Activated CD4-positive, alpha-beta T cell treated with anti-CD3 and anti-CD28 coated beads, Interleukin-2, amount 10 ng/mL, durations not matched to agents 24 days and 14 days (primary cell): ENCODE measurements around the gene BTBD9. TPM values are rescaled to one million over a fixed set of nuclear protein-coding genes. Genes with fewer than 3 reads are reported as not detected.

ENCODE experiments used
- DNase-seq: peaks from one replicate; pipeline ENCODE4 v3.0.0; 2022
- H3K27ac Mint-ChIP-seq: one replicate; pipeline ENCODE4 v1.8.0; 2022; ENCODE audit warnings: mild to moderate bottlenecking, mixed read lengths
- H3K27me3 Mint-ChIP-seq: one replicate; pipeline ENCODE4 v1.8.0; 2022; ENCODE audit warnings: mixed read lengths
- H3K36me3 Mint-ChIP-seq: one replicate; pipeline ENCODE4 v1.8.0; 2022; ENCODE audit warnings: low read depth, mild to moderate bottlenecking, mixed read lengths
- H3K4me1 Mint-ChIP-seq: one replicate; pipeline ENCODE4 v1.8.0; 2021; ENCODE audit warnings: mixed read lengths
- H3K4me3 Mint-ChIP-seq: one replicate; pipeline ENCODE4 v1.8.0; 2022; ENCODE audit warnings: mild to moderate bottlenecking, moderate library complexity, mixed read lengths
- H3K9me3 Mint-ChIP-seq: one replicate; pipeline ENCODE4 v1.8.0; 2021; ENCODE audit warnings: mixed read lengths
- intact Hi-C: fragments of 100-400 bp; cut with micrococcal nuclease; formaldehyde crosslinking; loops from one replicate; pipeline ENCODE4 v1.15.1; 2023
- total RNA-seq: library from RNA; stranded (reverse); gene quantifications from 2 replicates; pipeline ENCODE4 v1.2.3, GENCODE V29; 2022

Gene BTBD9
- total RNA-seq, 1 donor from 2014 or later, result 12.4 TPM

GRCh38 chr6:38497546-38497945, 142.2 kb downstream of the BTBD9 start:
- intact Hi-C loops, result loop anchor here (10.0 kb wide), 1 partner anchor 463 kb away; no protein-coding TSS in a partner anchor
- H3K9me3 Mint-ChIP-seq, result no peaks in the 10 kb centered on the region
- DNase-seq, result no peak
- no peaks in the 10 kb centered on the region for H3K27me3 Mint-ChIP-seq
- H3K36me3 Mint-ChIP-seq, result no peaks in the 10 kb centered on the region
- H3K4me3 Mint-ChIP-seq, result no peak overlapping the region
- H3K27ac Mint-ChIP-seq, result no peak overlapping the region
- peaks cover 3% of the 10 kb centered on the region for H3K4me1 Mint-ChIP-seq

GRCh38 chr6:38495922-38496635, 143.7 kb downstream of the BTBD9 start:
- no peak overlapping the region for H3K4me3 Mint-ChIP-seq
- H3K27me3 Mint-ChIP-seq, result no peaks in the 10 kb centered on the region
- no peaks in the 10 kb centered on the region for H3K36me3 Mint-ChIP-seq
- no peaks in the 10 kb centered on the region for H3K9me3 Mint-ChIP-seq
- intact Hi-C loops, result loop anchor here (10.0 kb wide), 1 partner anchor 461 kb away; no protein-coding TSS in a partner anchor
- H3K4me1 Mint-ChIP-seq, result peaks cover 3% of the 10 kb centered on the region
- H3K27ac Mint-ChIP-seq, result no peak overlapping the region
- no peak for DNase-seq

GRCh38 chr6:38495518-38495917, 144.2 kb downstream of the BTBD9 start:
- no peak for DNase-seq
- no peaks in the 10 kb centered on the region for H3K36me3 Mint-ChIP-seq
- no peaks in the 10 kb centered on the region for H3K27me3 Mint-ChIP-seq
- no peak overlapping the region for H3K4me3 Mint-ChIP-seq
- peaks cover 4% of the 10 kb centered on the region for H3K4me1 Mint-ChIP-seq
- H3K9me3 Mint-ChIP-seq, result no peaks in the 10 kb centered on the region
- no peak overlapping the region for H3K27ac Mint-ChIP-seq
- intact Hi-C loops, result loop anchor here (10.0 kb wide), 1 partner anchor 461 kb away; no protein-coding TSS in a partner anchor

GRCh38 chr6:38493931-38494547, 145.7 kb downstream of the BTBD9 start:
- Mint-ChIP-seq H3K4me1 (peaks cover 4% of the 10 kb centered on the region), H3K36me3 (no peaks in the 10 kb centered on the region), H3K4me3 (no peak overlapping the region), H3K27me3 (no peaks in the 10 kb centered on the region), H3K27ac (no peak overlapping the region), H3K9me3 (no peaks in the 10 kb centered on the region)
- intact Hi-C loops, result loop anchor here (1.0 to 10.0 kb wide), 4 partner anchors 178 to 802 kb away; no protein-coding TSS in a partner anchor
- peak; percentile 93 for DNase-seq

GRCh38 chr6:38492031-38492430, 147.7 kb downstream of the BTBD9 start:
- Mint-ChIP-seq H3K27ac (no peak overlapping the region), H3K36me3 (no peaks in the 10 kb centered on the region), H3K27me3 (no peaks in the 10 kb centered on the region), H3K4me1 (peaks cover 4% of the 10 kb centered on the region), H3K4me3 (no peak overlapping the region), H3K9me3 (no peaks in the 10 kb centered on the region)
- intact Hi-C loops, result loop anchor here (5.0 to 10.0 kb wide), 3 partner anchors 180 to 700 kb away; no protein-coding TSS in a partner anchor
- DNase-seq, result no peak

GRCh38 chr6:38489951-38490350, 149.8 kb downstream of the BTBD9 start:
- H3K9me3 Mint-ChIP-seq, result no peaks in the 10 kb centered on the region
- intact Hi-C loops, result loop anchor here (5.0 to 10.0 kb wide), 3 partner anchors 182 to 698 kb away; no protein-coding TSS in a partner anchor
- no peak for DNase-seq
- H3K27me3 Mint-ChIP-seq, result no peaks in the 10 kb centered on the region
- H3K4me3 Mint-ChIP-seq, result no peak overlapping the region
- peaks cover 2% of the 10 kb centered on the region for H3K4me1 Mint-ChIP-seq
- no peak overlapping the region for H3K27ac Mint-ChIP-seq
- no peaks in the 10 kb centered on the region for H3K36me3 Mint-ChIP-seq

- Mint-ChIP-seq H3K36me3 (no peaks in the 10 kb centered on the region), H3K27me3 (no peaks in the 10 kb centered on the region), H3K4me1 (peaks cover 2% of the 10 kb centered on the region), H3K4me3 (no peak overlapping the region), H3K27ac (no peak overlapping the region), H3K9me3 (no peaks in the 10 kb centered on the region)
- intact Hi-C loops, result no loop called here
- DNase-seq, result no peak
Measured at GRCh38 chr6:38487423-38487822, 152.3 kb downstream of the BTBD9 start.

GRCh38 chr6:38485488-38485887, 154.2 kb downstream of the BTBD9 start:
- Mint-ChIP-seq H3K4me1 (no peaks in the 10 kb centered on the region), H3K36me3 (no peaks in the 10 kb centered on the region), H3K27ac (no peak overlapping the region), H3K27me3 (no peaks in the 10 kb centered on the region), H3K9me3 (no peaks in the 10 kb centered on the region), H3K4me3 (no peak overlapping the region)
- no peak for DNase-seq
- intact Hi-C loops, result no loop called here

GRCh38 chr6:38484656-38485055, 155.1 kb downstream of the BTBD9 start:
- no peaks in the 10 kb centered on the region for H3K36me3 Mint-ChIP-seq
- H3K27me3 Mint-ChIP-seq, result no peaks in the 10 kb centered on the region
- intact Hi-C loops, result no loop called here
- H3K4me1 Mint-ChIP-seq, result no peaks in the 10 kb centered on the region
- no peaks in the 10 kb centered on the region for H3K9me3 Mint-ChIP-seq
- no peak for DNase-seq
- H3K4me3 Mint-ChIP-seq, result no peak overlapping the region
- H3K27ac Mint-ChIP-seq, result no peak overlapping the region

- Mint-ChIP-seq H3K27me3 (no peaks in the 10 kb centered on the region), H3K9me3 (no peaks in the 10 kb centered on the region), H3K4me3 (no peak overlapping the region), H3K4me1 (no peaks in the 10 kb centered on the region), H3K36me3 (no peaks in the 10 kb centered on the region), H3K27ac (no peak overlapping the region)
- no peak for DNase-seq
- intact Hi-C loops, result no loop called here
Measured at GRCh38 chr6:38483526-38483925, 156.2 kb downstream of the BTBD9 start.

GRCh38 chr6:38482466-38482865, 157.3 kb downstream of the BTBD9 start:
- DNase-seq, result no peak
- no peaks in the 10 kb centered on the region for H3K27me3 Mint-ChIP-seq
- no peak overlapping the region for H3K4me3 Mint-ChIP-seq
- H3K36me3 Mint-ChIP-seq, result no peaks in the 10 kb centered on the region
- H3K9me3 Mint-ChIP-seq, result no peaks in the 10 kb centered on the region
- intact Hi-C loops, result no loop called here
- peaks cover 2% of the 10 kb centered on the region for H3K4me1 Mint-ChIP-seq
- H3K27ac Mint-ChIP-seq, result no peak overlapping the region

GRCh38 chr6:38481851-38482250, 157.9 kb downstream of the BTBD9 start:
- intact Hi-C loops, result no loop called here
- H3K27ac Mint-ChIP-seq, result no peak overlapping the region
- peaks cover 2% of the 10 kb centered on the region for H3K4me1 Mint-ChIP-seq
- peaks cover under 1% of the 10 kb centered on the region for H3K27me3 Mint-ChIP-seq
- H3K36me3 Mint-ChIP-seq, result no peaks in the 10 kb centered on the region
- no peaks in the 10 kb centered on the region for H3K9me3 Mint-ChIP-seq
- no peak for DNase-seq
- H3K4me3 Mint-ChIP-seq, result no peak overlapping the region

GRCh38 chr6:38481211-38481836, 158.4 kb downstream of the BTBD9 start:
- H3K4me3 Mint-ChIP-seq, result no peak overlapping the region
- peaks cover 2% of the 10 kb centered on the region for H3K4me1 Mint-ChIP-seq
- peaks cover 1% of the 10 kb centered on the region for H3K27me3 Mint-ChIP-seq
- H3K27ac Mint-ChIP-seq, result no peak overlapping the region
- H3K36me3 Mint-ChIP-seq, result no peaks in the 10 kb centered on the region
- intact Hi-C loops, result no loop called here
- H3K9me3 Mint-ChIP-seq, result no peaks in the 10 kb centered on the region
- DNase-seq, result no peak

- no peaks in the 10 kb centered on the region for H3K36me3 Mint-ChIP-seq
- peaks cover 2% of the 10 kb centered on the region for H3K4me1 Mint-ChIP-seq
- H3K27ac Mint-ChIP-seq, result no peak overlapping the region
- H3K4me3 Mint-ChIP-seq, result no peak overlapping the region
- no peak for DNase-seq
- intact Hi-C loops, result no loop called here
- peaks cover 1% of the 10 kb centered on the region for H3K27me3 Mint-ChIP-seq
- no peaks in the 10 kb centered on the region for H3K9me3 Mint-ChIP-seq
Measured at GRCh38 chr6:38480036-38480435, 159.7 kb downstream of the BTBD9 start.
